Fibroblast of skin of right biceps (primary cell): ENCODE measurements around the gene ATXN1.

Experiments used
- DNase-seq: peaks from one replicate; pipeline ENCODE4 v3.0.0-alpha.2; 2013

ATXN1 gene

GRCh38 chr6:16782278-16782677 is 21.0 kb upstream of the ATXN1 start:
- DNase-seq = no peak

GRCh38 chr6:16781348-16782169 is 20.3 kb upstream of the ATXN1 start:
- peak; percentile 39 for DNase-seq

GRCh38 chr6:16778521-16778920 is 17.3 kb upstream of the ATXN1 start:
- DNase-seq = no peak

- no peak for DNase-seq
Observed at GRCh38 chr6:16777794-16778193, 16.5 kb upstream of the ATXN1 start.

- peak; percentile 36 for DNase-seq
Observed at GRCh38 chr6:16776394-16777017, 15.2 kb upstream of the ATXN1 start.

- DNase-seq = no peak
Observed at GRCh38 chr6:16774437-16774836, 13.2 kb upstream of the ATXN1 start.

GRCh38 chr6:16773362-16773761 is 12.1 kb upstream of the ATXN1 start:
- no peak for DNase-seq

GRCh38 chr6:16770701-16771569 is 9.7 kb upstream of the ATXN1 start:
- peak; percentile 78 for DNase-seq

GRCh38 chr6:16769986-16770376 is 8.7 kb upstream of the ATXN1 start:
- DNase-seq = peak; percentile 94

GRCh38 chr6:16769131-16769985 is 8.1 kb upstream of the ATXN1 start:
- peak; percentile 99 for DNase-seq

- no peak for DNase-seq
Observed at GRCh38 chr6:16768477-16768830, 7.2 kb upstream of the ATXN1 start.

- DNase-seq = peak; percentile 30
Observed at GRCh38 chr6:16767765-16768476, 6.7 kb upstream of the ATXN1 start.

GRCh38 chr6:16766836-16767745 is 5.8 kb upstream of the ATXN1 start:
- peak; percentile 53 for DNase-seq

GRCh38 chr6:16766043-16766536 is 4.8 kb upstream of the ATXN1 start:
- DNase-seq = peak; percentile 97

GRCh38 chr6:16765235-16765634 is 4.0 kb upstream of the ATXN1 start:
- peak; percentile 13 for DNase-seq

- DNase-seq = peak; percentile 71
Observed at GRCh38 chr6:16764188-16764950, 3.1 kb upstream of the ATXN1 start.

- peak; percentile 93 for DNase-seq
Observed at GRCh38 chr6:16762550-16763477, 1.6 kb upstream of the ATXN1 start.

- DNase-seq = peak; percentile 37
Observed at GRCh38 chr6:16762268-16762549, 949 bp upstream of the ATXN1 start.
